HUES6 (cell line): ENCODE results near the gene ACER3.
A peak's percentile ranks its signal among the peaks of the same experiment; 100 is the strongest.
"Not testable (repeated sequence)": the region's sequence is repeated elsewhere in the genome, so short reads cannot be mapped to it uniquely, and the experiment has no call there.

Experiments
- H3K27ac ChIP-seq: 2 replicates; pipeline ENCODE4 v1.7.0; 2013; ENCODE audit warnings: low read depth, mild to moderate bottlenecking, low read length, inconsistent platforms
- H3K27me3 ChIP-seq: 2 replicates; pipeline ENCODE4 v1.6.1; 2013; ENCODE audit warnings: low read length; ENCODE audit not compliant: control insufficient read depth, insufficient read depth
- H3K36me3 ChIP-seq: 2 replicates; pipeline ENCODE4 v1.6.1; 2013; ENCODE audit warnings: low read length; ENCODE audit not compliant: control insufficient read depth, insufficient read depth
- H3K4me1 ChIP-seq: 2 replicates; pipeline ENCODE4 v1.6.1; 2013; ENCODE audit warnings: low read length; ENCODE audit not compliant: control insufficient read depth, insufficient read depth
- H3K4me3 ChIP-seq: 2 replicates; pipeline ENCODE4 v1.5.1; 2013; ENCODE audit warnings: low read depth, low read length
- H3K9ac ChIP-seq: one replicate; pipeline ENCODE4 v1.6.1; 2013; ENCODE audit warnings: mild to moderate bottlenecking, low read length
- H3K9me3 ChIP-seq: 2 replicates; pipeline ENCODE4 v1.6.1; 2013; ENCODE audit warnings: low read depth, low read length; ENCODE audit not compliant: control insufficient read depth, insufficient read depth

The ACER3 gene

GRCh38 chr11:76860539-76861475 lies at the start of gene ACER3:
TSS of gene ACER3 (plus strand) at chr11:76860918. CDS start at chr11:76860977, 59 bp downstream.
- no peaks in the 10 kb centered on the region for H3K36me3 ChIP-seq
- H3K9me3 ChIP-seq: no peaks in the 10 kb centered on the region
- peak within 1 kb of the TSS; percentile 86 for H3K4me3 ChIP-seq
- no peaks in the 10 kb centered on the region; the same call in 1 of the 2 replicates for H3K27me3 ChIP-seq
- peak within 1 kb of the TSS; percentile 85 for H3K9ac ChIP-seq
- H3K4me1 ChIP-seq: peaks cover 17% of the 10 kb centered on the region
- H3K27ac ChIP-seq: no peak within 1 kb of the TSS

- Histone ChIP-seq H3K9ac (no peak overlapping the region), H3K36me3 (no peaks in the 10 kb centered on the region), H3K27ac (no peak overlapping the region), H3K27me3 (no peaks in the 10 kb centered on the region), H3K4me3 (no peak overlapping the region), H3K4me1 (peaks cover 8% of the 10 kb centered on the region; the same call in 1 of the 2 replicates), H3K9me3 (peaks cover 31% of the 10 kb centered on the region)
These were observed 49.5 kb upstream of the ACER3 start for GRCh38 chr11:76811259-76811658.

- Histone ChIP-seq H3K4me1 (no peaks in the 10 kb centered on the region), H3K4me3 (no peak overlapping the region), H3K9me3 (peaks cover 52% of the 10 kb centered on the region), H3K27me3 (no peaks in the 10 kb centered on the region), H3K27ac (no peak overlapping the region), H3K36me3 (no peaks in the 10 kb centered on the region), H3K9ac (no peak overlapping the region)
These were observed 46.3 kb upstream of the ACER3 start for GRCh38 chr11:76814414-76814813.

- H3K4me3 ChIP-seq, H3K27me3 ChIP-seq, H3K9ac ChIP-seq, H3K27ac ChIP-seq, H3K36me3 ChIP-seq, H3K4me1 ChIP-seq: not testable (repeated sequence)
- H3K9me3 ChIP-seq: peaks cover 59% of the 10 kb centered on the region
These were observed 45.0 kb upstream of the ACER3 start for GRCh38 chr11:76815678-76816077.

GRCh38 chr11:76820184-76820566 lies 40.5 kb upstream of the ACER3 start:
- Histone ChIP-seq H3K27me3 (no peaks in the 10 kb centered on the region), H3K4me3 (no peak overlapping the region)

GRCh38 chr11:76821396-76821795 lies 39.3 kb upstream of the ACER3 start:
- not testable (repeated sequence) for H3K27me3 ChIP-seq, H3K27ac ChIP-seq

More at GRCh38 chr11:76820184-76820566, 40.5 kb upstream of the ACER3 start:
- Histone ChIP-seq H3K36me3 (no peaks in the 10 kb centered on the region), H3K27ac (no peak overlapping the region), H3K4me1 (peaks cover 15% of the 10 kb centered on the region), H3K9me3 (peaks cover 43% of the 10 kb centered on the region), H3K9ac (no peak overlapping the region)

GRCh38 chr11:76822406-76822805 lies 38.3 kb upstream of the ACER3 start:
- Histone ChIP-seq H3K36me3 (no peaks in the 10 kb centered on the region), H3K4me3 (no peak overlapping the region), H3K4me1 (peaks cover 15% of the 10 kb centered on the region), H3K27ac (no peak overlapping the region), H3K27me3 (no peaks in the 10 kb centered on the region), H3K9ac (no peak overlapping the region), H3K9me3 (peaks cover 22% of the 10 kb centered on the region)

More at GRCh38 chr11:76821396-76821795, 39.3 kb upstream of the ACER3 start:
- H3K4me3 ChIP-seq, H3K9ac ChIP-seq, H3K36me3 ChIP-seq: not testable (repeated sequence)
- Histone ChIP-seq H3K9me3 (peaks cover 31% of the 10 kb centered on the region), H3K4me1 (peaks cover 15% of the 10 kb centered on the region)

GRCh38 chr11:76823481-76824028 lies 37.2 kb upstream of the ACER3 start:
- peaks cover 15% of the 10 kb centered on the region for H3K9me3 ChIP-seq
- H3K4me1 ChIP-seq: peaks cover 15% of the 10 kb centered on the region
- H3K27me3 ChIP-seq: no peaks in the 10 kb centered on the region
- no peaks in the 10 kb centered on the region for H3K36me3 ChIP-seq
- H3K4me3 ChIP-seq: peak overlapping the region; percentile 25; the same call in 1 of the 2 replicates
- no peak overlapping the region for H3K9ac ChIP-seq
- H3K27ac ChIP-seq: peak overlapping the region; percentile 8; the same call in 1 of the 2 replicates

- Histone ChIP-seq H3K27me3 (no peaks in the 10 kb centered on the region), H3K4me1 (peaks cover 15% of the 10 kb centered on the region), H3K27ac (no peak overlapping the region; the same call in 1 of the 2 replicates), H3K4me3 (peak overlapping the region; percentile 25; the same call in 1 of the 2 replicates), H3K9me3 (peaks cover 11% of the 10 kb centered on the region), H3K36me3 (no peaks in the 10 kb centered on the region), H3K9ac (peak overlapping the region; percentile 1)
These were observed 36.4 kb upstream of the ACER3 start for GRCh38 chr11:76824083-76824939.

GRCh38 chr11:76824980-76825725 lies 35.6 kb upstream of the ACER3 start:
- no peaks in the 10 kb centered on the region for H3K36me3 ChIP-seq
- H3K9ac ChIP-seq: no peak overlapping the region
- H3K4me1 ChIP-seq: peaks cover 15% of the 10 kb centered on the region
- H3K27me3 ChIP-seq: no peaks in the 10 kb centered on the region
- H3K4me3 ChIP-seq: no peak overlapping the region
- no peak overlapping the region for H3K27ac ChIP-seq
- peaks cover 8% of the 10 kb centered on the region for H3K9me3 ChIP-seq
